ENCODE measurements around the gene SRC. TPM values are rescaled to one million over a fixed set of nuclear protein-coding genes. Genes with fewer than 3 reads are reported as not detected.

The SRC gene
- total RNA-seq, 4 donors from 2014 or later: 18.8 to 39.5 (median 26.0) TPM

- Histone ChIP-seq H3K4me3 (no peak overlapping the region), H3K4me1 (peaks cover 25% of the 10 kb centered on the region), H3K9me3 (no peaks in the 10 kb centered on the region), H3K27me3 (peaks cover 2% of the 10 kb centered on the region), H3K36me3 (peaks cover 52% of the 10 kb centered on the region), H3K27ac (no peak overlapping the region)
- DNase-seq (ENCODE audit: low spot score in 2 of 2): no peak
- WGBS: 91% methylated on average over 16 of the region's 37 CpGs
- TF ChIP-seq POLR2A (IDR thresholded peaks at IDR 0.05): no peak
- TF ChIP-seq, protein P1, sequence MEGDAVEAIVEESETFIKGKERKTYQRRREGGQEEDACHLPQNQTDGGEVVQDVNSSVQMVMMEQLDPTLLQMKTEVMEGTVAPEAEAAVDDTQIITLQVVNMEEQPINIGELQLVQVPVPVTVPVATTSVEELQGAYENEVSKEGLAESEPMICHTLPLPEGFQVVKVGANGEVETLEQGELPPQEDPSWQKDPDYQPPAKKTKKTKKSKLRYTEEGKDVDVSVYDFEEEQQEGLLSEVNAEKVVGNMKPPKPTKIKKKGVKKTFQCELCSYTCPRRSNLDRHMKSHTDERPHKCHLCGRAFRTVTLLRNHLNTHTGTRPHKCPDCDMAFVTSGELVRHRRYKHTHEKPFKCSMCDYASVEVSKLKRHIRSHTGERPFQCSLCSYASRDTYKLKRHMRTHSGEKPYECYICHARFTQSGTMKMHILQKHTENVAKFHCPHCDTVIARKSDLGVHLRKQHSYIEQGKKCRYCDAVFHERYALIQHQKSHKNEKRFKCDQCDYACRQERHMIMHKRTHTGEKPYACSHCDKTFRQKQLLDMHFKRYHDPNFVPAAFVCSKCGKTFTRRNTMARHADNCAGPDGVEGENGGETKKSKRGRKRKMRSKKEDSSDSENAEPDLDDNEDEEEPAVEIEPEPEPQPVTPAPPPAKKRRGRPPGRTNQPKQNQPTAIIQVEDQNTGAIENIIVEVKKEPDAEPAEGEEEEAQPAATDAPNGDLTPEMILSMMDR (IDR thresholded peaks at IDR 0.05): no peak
- TF ChIP-seq POLR2AphosphoS5 (IDR thresholded peaks at IDR 0.05): no peak
- TF ChIP-seq EP300 (IDR thresholded peaks at IDR 0.05): no peak
These were observed 57.4 kb downstream of the SRC start for GRCh38 chr20:37403107-37404033.

GRCh38 chr20:37404461-37404890, 58.5 kb downstream of the SRC start:
- H3K4me3 ChIP-seq: no peak overlapping the region
- TF ChIP-seq POLR2A (IDR thresholded peaks at IDR 0.05) (no peak), POLR2AphosphoS5 (IDR thresholded peaks at IDR 0.05) (no peak), EP300 (IDR thresholded peaks at IDR 0.05) (no peak)
- TF ChIP-seq, protein P1 (IDR thresholded peaks at IDR 0.05): no peak
- no peak for DNase-seq (ENCODE audit: low spot score in 2 of 2)
- H3K27me3 ChIP-seq: peaks cover 6% of the 10 kb centered on the region
- H3K4me1 ChIP-seq: peaks cover 29% of the 10 kb centered on the region
- peaks cover 43% of the 10 kb centered on the region for H3K36me3 ChIP-seq
- H3K27ac ChIP-seq: no peak overlapping the region
- WGBS: 88% methylated on average over 6 of the region's 6 CpGs
- H3K9me3 ChIP-seq: no peaks in the 10 kb centered on the region

GRCh38 chr20:37405351-37405897, 59.5 kb downstream of the SRC start:
- peaks cover 8% of the 10 kb centered on the region for H3K27me3 ChIP-seq
- no peak for DNase-seq (ENCODE audit: low spot score in 2 of 2)
- 75% methylated on average over 11 of the region's 11 CpGs for WGBS
- TF ChIP-seq POLR2AphosphoS5 (IDR thresholded peaks at IDR 0.05): no peak
- TF ChIP-seq POLR2A (IDR thresholded peaks at IDR 0.05): no peak
- no peak for TF ChIP-seq EP300 (IDR thresholded peaks at IDR 0.05)
- TF ChIP-seq, protein P1 (IDR thresholded peaks at IDR 0.05): no peak
- H3K4me3 ChIP-seq: no peak overlapping the region
- H3K36me3 ChIP-seq: peaks cover 36% of the 10 kb centered on the region
- no peaks in the 10 kb centered on the region for H3K9me3 ChIP-seq
- peaks cover 29% of the 10 kb centered on the region for H3K4me1 ChIP-seq
- H3K27ac ChIP-seq: no peak overlapping the region

GRCh38 chr20:37406010-37406998, 60.4 kb downstream of the SRC start:
- Histone ChIP-seq H3K4me1 (peaks cover 30% of the 10 kb centered on the region), H3K27me3 (peaks cover 8% of the 10 kb centered on the region), H3K4me3 (peak overlapping the region; percentile 50), H3K36me3 (peaks cover 32% of the 10 kb centered on the region), H3K9me3 (no peaks in the 10 kb centered on the region), H3K27ac (no peak overlapping the region)
- no peak for DNase-seq (ENCODE audit: low spot score in 2 of 2)
- TF ChIP-seq POLR2A (IDR thresholded peaks at IDR 0.05): no peak
- TF ChIP-seq, protein P1 (IDR thresholded peaks at IDR 0.05): no peak
- TF ChIP-seq EP300 (IDR thresholded peaks at IDR 0.05): no peak
- TF ChIP-seq POLR2AphosphoS5 (IDR thresholded peaks at IDR 0.05): no peak
- 14% methylated on average over 34 of the region's 49 CpGs for WGBS

Measured in suprapubic skin (tissue), 4 donors.